Fibroblast of lung (primary cell): ENCODE data around the gene ASXL1. TPM values are rescaled to one million over a fixed set of nuclear protein-coding genes. Genes with fewer than 3 reads are reported as not detected.

ENCODE experiments used
- DNase-seq, 2 donors: peaks; one replicate each; pipeline versions ENCODE4 v3.0.0 to v3.0.0-alpha.2; 2010; ENCODE audit warnings: low read depth in 2 of 2
- H2AFZ ChIP-seq: 2 replicates; pipeline ENCODE4 v1.5.1; 2012; ENCODE audit warnings: low read length, control low read depth, inconsistent platforms
- H3K27ac ChIP-seq: 2 replicates; pipeline ENCODE4 v1.5.1; 2011; ENCODE audit warnings: low read length, control low read depth; ENCODE audit not compliant: insufficient read depth
- H3K27me3 ChIP-seq: 2 replicates; pipeline ENCODE4 v1.5.1; 2011; ENCODE audit warnings: mild to moderate bottlenecking, low read length; ENCODE audit not compliant: control insufficient read depth, insufficient read depth
- H3K36me3 ChIP-seq: 2 replicates; pipeline ENCODE4 v1.5.1; 2011; ENCODE audit warnings: low read length; ENCODE audit not compliant: control insufficient read depth, insufficient read depth
- H3K4me1 ChIP-seq: 2 replicates; pipeline ENCODE4 v1.5.1; 2011; ENCODE audit warnings: low read length; ENCODE audit not compliant: control insufficient read depth, insufficient read depth; ENCODE audit errors: extremely low read depth
- H3K4me2 ChIP-seq: 2 replicates; pipeline ENCODE4 v1.5.1; 2011; ENCODE audit warnings: low read length, control low read depth; ENCODE audit not compliant: insufficient read depth; ENCODE audit errors: extremely low read depth
- H3K4me3 ChIP-seq, 4 experiments: fragments of 200-600 bp in 1 of 4; sonication (generic) in 1 of 4; replicated peaks in 1 of 4; 2 replicates each; pipeline ENCODE4 v1.5.1; 2011 to 2016; ENCODE audit warnings: low read length in 4 of 4, low read depth in 3 of 4, mild to moderate bottlenecking in 3 of 4, control low read depth in 2 of 4, inconsistent platforms in 1 of 4, mixed read lengths in 1 of 4; ENCODE audit not compliant: insufficient read depth in 1 of 4; ENCODE audit errors: control extremely low read depth in 1 of 4
- H3K79me2 ChIP-seq: 2 replicates; pipeline ENCODE4 v1.5.1; 2012; ENCODE audit warnings: mild to moderate bottlenecking, low read length, inconsistent platforms; ENCODE audit not compliant: control insufficient read depth, insufficient read depth
- H3K9ac ChIP-seq: 2 replicates; pipeline ENCODE4 v1.5.1; 2011; ENCODE audit warnings: mild to moderate bottlenecking, low read length, control low read depth; ENCODE audit not compliant: insufficient read depth
- H3K9me3 ChIP-seq: 2 replicates; pipeline ENCODE4 v1.5.1; 2012; ENCODE audit warnings: low read depth, low read length; ENCODE audit not compliant: control insufficient read depth, insufficient read depth
- H4K20me1 ChIP-seq: 2 replicates; pipeline ENCODE4 v1.5.1; 2011; ENCODE audit warnings: low read length; ENCODE audit not compliant: control insufficient read depth, insufficient read depth; ENCODE audit errors: extremely low read depth
- EZH2 ChIP-seq: IDR thresholded peaks from 2 replicates; pipeline ENCODE4 v1.5.1; 2012; ENCODE audit warnings: low read length, control low read depth, mild to moderate bottlenecking; ENCODE audit errors: missing control alignments
- polyA plus RNA-seq, 2 donors: library from polyadenylated mRNA; depleted of rRNA in 1 of 2; stranded (reverse) in 1 of 2; unstranded in 1 of 2; fragments of >200 nt; gene quantifications; 2 replicates each; pipeline ENCODE4 v1.2.1, GENCODE V29; 2011 to 2012; ENCODE audit warnings: missing spikeins in 1 of 2
- total RNA-seq: library from RNA; depleted of rRNA; stranded (reverse); fragments of >200 nt; gene quantifications from 2 replicates; pipeline ENCODE4 v1.2.1, GENCODE V29; 2014
- TF ChIP-seq, protein P1 (sequence below), 2 donors: IDR thresholded peaks in 1 of 2; conservative IDR thresholded peaks in 1 of 2; 1 replicate in 1 of 2; 2 replicates in 1 of 2; pipeline ENCODE4 v1.5.1; 2011 to 2012; ENCODE audit warnings: low read length in 2 of 2, control low read depth in 1 of 2, inconsistent platforms in 1 of 2, low read depth in 1 of 2, mild to moderate bottlenecking in 1 of 2

ASXL1 gene
- total and polyA plus RNA-seq, 2 donors (not counting 1 experiment from before 2014, with no cell fraction given) = 38.0 to 41.1 TPM

DNA sequence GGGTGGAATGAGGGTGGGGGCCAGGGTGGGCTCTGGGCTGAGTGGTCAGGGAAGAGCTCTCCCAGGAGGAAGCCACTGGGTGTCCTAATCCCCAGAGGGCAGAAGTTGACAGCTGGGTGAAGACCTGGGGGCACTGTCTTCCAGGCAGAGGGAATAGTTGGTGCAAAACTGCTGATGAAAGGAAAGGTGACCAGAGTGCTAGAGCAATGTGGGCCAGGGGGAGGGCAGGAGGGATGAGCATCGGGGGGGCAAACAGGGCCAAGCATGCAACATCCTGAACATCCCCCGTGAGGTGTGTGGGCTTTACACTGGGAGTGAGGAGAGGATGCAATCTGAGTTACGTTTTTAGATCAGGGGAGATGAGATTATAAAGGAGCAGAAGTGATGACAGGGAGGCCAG, 129.2 kb downstream of the ASXL1 start:
- Histone ChIP-seq H3K4me1 (no peaks in the 10 kb centered on the region), H3K4me2 (no peak overlapping the region), H3K4me3 (no peak overlapping the region), H3K79me2 (no peaks in the 10 kb centered on the region), H4K20me1 (no peaks in the 10 kb centered on the region), H3K9me3 (no peaks in the 10 kb centered on the region), H3K27me3 (peaks cover 6% of the 10 kb centered on the region), H3K36me3 (no peaks in the 10 kb centered on the region), H3K27ac (no peak overlapping the region), H3K9ac (no peak overlapping the region), H2AFZ (no peak overlapping the region)
- no peak for DNase-seq
- TF ChIP-seq, protein P1, sequence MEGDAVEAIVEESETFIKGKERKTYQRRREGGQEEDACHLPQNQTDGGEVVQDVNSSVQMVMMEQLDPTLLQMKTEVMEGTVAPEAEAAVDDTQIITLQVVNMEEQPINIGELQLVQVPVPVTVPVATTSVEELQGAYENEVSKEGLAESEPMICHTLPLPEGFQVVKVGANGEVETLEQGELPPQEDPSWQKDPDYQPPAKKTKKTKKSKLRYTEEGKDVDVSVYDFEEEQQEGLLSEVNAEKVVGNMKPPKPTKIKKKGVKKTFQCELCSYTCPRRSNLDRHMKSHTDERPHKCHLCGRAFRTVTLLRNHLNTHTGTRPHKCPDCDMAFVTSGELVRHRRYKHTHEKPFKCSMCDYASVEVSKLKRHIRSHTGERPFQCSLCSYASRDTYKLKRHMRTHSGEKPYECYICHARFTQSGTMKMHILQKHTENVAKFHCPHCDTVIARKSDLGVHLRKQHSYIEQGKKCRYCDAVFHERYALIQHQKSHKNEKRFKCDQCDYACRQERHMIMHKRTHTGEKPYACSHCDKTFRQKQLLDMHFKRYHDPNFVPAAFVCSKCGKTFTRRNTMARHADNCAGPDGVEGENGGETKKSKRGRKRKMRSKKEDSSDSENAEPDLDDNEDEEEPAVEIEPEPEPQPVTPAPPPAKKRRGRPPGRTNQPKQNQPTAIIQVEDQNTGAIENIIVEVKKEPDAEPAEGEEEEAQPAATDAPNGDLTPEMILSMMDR (conservative IDR thresholded peaks at IDR 0.05 in 1 of 2, IDR thresholded peaks at IDR 0.05 in 1 of 2; ENCODE audit: low read depth in 1 of 2, low read length in 2 of 2) = no peak
- no peak for TF ChIP-seq EZH2

DNA sequence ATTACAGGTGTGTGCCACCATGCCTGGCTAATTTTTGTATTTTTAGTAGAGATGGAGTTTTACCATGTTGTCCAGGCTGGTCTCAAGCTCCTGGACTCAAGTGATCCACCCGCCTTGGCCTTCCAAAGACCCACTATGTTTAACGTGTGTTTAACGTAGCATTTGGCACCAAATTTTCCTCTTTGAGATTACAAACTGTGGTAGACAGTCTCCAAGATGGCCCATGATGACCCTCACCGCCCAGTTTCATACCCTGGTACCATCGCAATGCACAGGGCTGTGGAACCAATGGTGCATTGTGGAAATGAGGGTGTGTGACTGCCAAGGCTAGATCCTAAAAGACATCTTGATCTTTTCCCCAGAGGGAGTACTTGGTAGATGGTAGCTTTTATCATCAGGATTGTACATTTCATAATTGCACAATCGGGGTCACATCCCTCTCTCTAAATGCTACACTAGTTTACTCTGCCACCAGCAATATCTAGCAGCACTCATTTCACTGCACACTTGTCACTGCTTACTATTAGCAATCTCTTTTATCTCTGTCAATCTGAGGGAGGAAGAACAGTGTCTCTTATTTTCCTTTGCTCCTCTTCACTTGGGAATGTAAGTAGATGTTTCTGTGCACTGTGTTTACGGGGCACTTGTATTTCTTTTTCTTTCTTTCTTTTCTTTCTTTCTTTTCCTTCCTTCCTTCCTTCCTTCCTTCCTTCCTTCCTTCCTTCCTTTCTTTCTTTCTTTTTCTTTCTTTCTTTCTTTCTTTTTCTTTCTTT, 130.1 kb downstream of the ASXL1 start:
- Histone ChIP-seq H3K4me1 (no peaks in the 10 kb centered on the region), H4K20me1 (no peaks in the 10 kb centered on the region)
- TF ChIP-seq EZH2 = no peak
- TF ChIP-seq, protein P1 (conservative IDR thresholded peaks at IDR 0.05 in 1 of 2, IDR thresholded peaks at IDR 0.05 in 1 of 2; ENCODE audit: low read depth in 1 of 2, low read length in 2 of 2) = no peak

More for the DNA sequence above, 130.1 kb downstream of the ASXL1 start:
- no peak for DNase-seq
- no peaks in the 10 kb centered on the region for H3K36me3 ChIP-seq
- H3K27me3 ChIP-seq = peaks cover 6% of the 10 kb centered on the region
- no peak overlapping the region for H3K4me3 ChIP-seq
- no peaks in the 10 kb centered on the region for H3K79me2 ChIP-seq
- H3K9me3 ChIP-seq = no peaks in the 10 kb centered on the region
- no peak overlapping the region for H3K27ac ChIP-seq
- H3K9ac ChIP-seq = no peak overlapping the region
- H2AFZ ChIP-seq = no peak overlapping the region
- H3K4me2 ChIP-seq = no peak overlapping the region

Other genes starting within 250 kb of the ASXL1 start
- gene TM9SF4, start 248.6 kb upstream of the ASXL1 start, total RNA-seq = 22.3 and 33.5 TPM in 2 replicates
- 67.3 and 71.3 TPM in 2 replicates for gene TM9SF4, start 248.6 kb upstream of the ASXL1 start, polyA plus RNA-seq
- 1.5 and 2.3 TPM in 2 replicates for gene PLAGL2, start 150.6 kb upstream of the ASXL1 start, total RNA-seq
- gene PLAGL2, start 150.6 kb upstream of the ASXL1 start, polyA plus RNA-seq = 1.6 and 2.3 TPM in 2 replicates
- 23.4 and 32.4 TPM in 2 replicates for gene POFUT1, start 150.5 kb upstream of the ASXL1 start, total RNA-seq
- gene POFUT1, start 150.5 kb upstream of the ASXL1 start, polyA plus RNA-seq = 39.6 and 41.0 TPM in 2 replicates
- gene KIF3B, start 80.7 kb upstream of the ASXL1 start, total RNA-seq = 27.6 and 27.7 TPM in 2 replicates
- 32.9 and 35.6 TPM in 2 replicates for gene KIF3B, start 80.7 kb upstream of the ASXL1 start, polyA plus RNA-seq
- 1.5 and 4.0 TPM in 2 replicates for gene NOL4L, start 227.0 kb downstream of the ASXL1 start, total RNA-seq
- gene NOL4L, start 227.0 kb downstream of the ASXL1 start, polyA plus RNA-seq = 3.2 and 3.5 TPM in 2 replicates